ENCODE results near the gene PARD6B.

PARD6B gene

GRCh38 chr20:50729901-50730764 is 1.2 kb upstream of the PARD6B start:
- no peaks in the 10 kb centered on the region for H3K9me2 ChIP-seq (replicated peaks; ENCODE audit: low read depth, low read length)
- H3K9me3 ChIP-seq (ENCODE audit: insufficient read depth, low read depth, low read length): no peaks in the 10 kb centered on the region
- H3F3A ChIP-seq (ENCODE audit: low read depth): no peaks in the 10 kb centered on the region
- TF ChIP-seq EZH2phosphoT487 (IDR thresholded peaks at IDR 0.05; ENCODE audit: borderline replicate concordance): no peak
- TF ChIP-seq, protein P1, sequence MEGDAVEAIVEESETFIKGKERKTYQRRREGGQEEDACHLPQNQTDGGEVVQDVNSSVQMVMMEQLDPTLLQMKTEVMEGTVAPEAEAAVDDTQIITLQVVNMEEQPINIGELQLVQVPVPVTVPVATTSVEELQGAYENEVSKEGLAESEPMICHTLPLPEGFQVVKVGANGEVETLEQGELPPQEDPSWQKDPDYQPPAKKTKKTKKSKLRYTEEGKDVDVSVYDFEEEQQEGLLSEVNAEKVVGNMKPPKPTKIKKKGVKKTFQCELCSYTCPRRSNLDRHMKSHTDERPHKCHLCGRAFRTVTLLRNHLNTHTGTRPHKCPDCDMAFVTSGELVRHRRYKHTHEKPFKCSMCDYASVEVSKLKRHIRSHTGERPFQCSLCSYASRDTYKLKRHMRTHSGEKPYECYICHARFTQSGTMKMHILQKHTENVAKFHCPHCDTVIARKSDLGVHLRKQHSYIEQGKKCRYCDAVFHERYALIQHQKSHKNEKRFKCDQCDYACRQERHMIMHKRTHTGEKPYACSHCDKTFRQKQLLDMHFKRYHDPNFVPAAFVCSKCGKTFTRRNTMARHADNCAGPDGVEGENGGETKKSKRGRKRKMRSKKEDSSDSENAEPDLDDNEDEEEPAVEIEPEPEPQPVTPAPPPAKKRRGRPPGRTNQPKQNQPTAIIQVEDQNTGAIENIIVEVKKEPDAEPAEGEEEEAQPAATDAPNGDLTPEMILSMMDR (conservative IDR thresholded peaks at IDR 0.05; ENCODE audit: low read length): no peak
- H3K27me3 ChIP-seq (ENCODE audit: insufficient read depth, low read length, poor library complexity, severe bottlenecking): no peaks in the 10 kb centered on the region
- no peaks in the 10 kb centered on the region for H3K36me3 ChIP-seq (ENCODE audit: insufficient read depth, low read length)
- H3K4me3 ChIP-seq (ENCODE audit: low read length, poor library complexity, severe bottlenecking): peak overlapping the region; percentile 81
- peaks cover 6% of the 10 kb centered on the region for H4K20me1 ChIP-seq (ENCODE audit: insufficient read depth, low read length, poor library complexity, severe bottlenecking)
- peak overlapping the region; percentile 99 for H2AFZ ChIP-seq (ENCODE audit: low read length)
- H3K4me2 ChIP-seq (ENCODE audit: low read depth, low read length, poor library complexity, severe bottlenecking): peak overlapping the region; percentile 86
- H3K4me1 ChIP-seq (ENCODE audit: insufficient read depth, low read length, poor library complexity, severe bottlenecking): peaks cover 20% of the 10 kb centered on the region
- peak overlapping the region; percentile 66 for H3K9ac ChIP-seq (ENCODE audit: low read depth, low read length, poor library complexity, severe bottlenecking)
- peaks cover 16% of the 10 kb centered on the region; the same call in 1 of the 2 replicates for H3K79me2 ChIP-seq (ENCODE audit: insufficient read depth, low read length)

- peaks cover 20% of the 10 kb centered on the region for H3K4me1 ChIP-seq (ENCODE audit: insufficient read depth, low read length, poor library complexity, severe bottlenecking)
- H3K9me3 ChIP-seq (ENCODE audit: insufficient read depth, low read depth, low read length): no peaks in the 10 kb centered on the region
- H2AFZ ChIP-seq (ENCODE audit: low read length): peak overlapping the region; percentile 99
- H4K20me1 ChIP-seq (ENCODE audit: insufficient read depth, low read length, poor library complexity, severe bottlenecking): peaks cover 6% of the 10 kb centered on the region
- H3K36me3 ChIP-seq (ENCODE audit: insufficient read depth, low read length): no peaks in the 10 kb centered on the region
- no peaks in the 10 kb centered on the region for H3K9me2 ChIP-seq (replicated peaks; ENCODE audit: low read depth, low read length)
- H3K27me3 ChIP-seq (ENCODE audit: insufficient read depth, low read length, poor library complexity, severe bottlenecking): no peaks in the 10 kb centered on the region
- no peaks in the 10 kb centered on the region for H3F3A ChIP-seq (ENCODE audit: low read depth)
- TF ChIP-seq EZH2phosphoT487 (IDR thresholded peaks at IDR 0.05; ENCODE audit: borderline replicate concordance): no peak
- TF ChIP-seq, protein P1 (conservative IDR thresholded peaks at IDR 0.05; ENCODE audit: low read length): no peak
- H3K9ac ChIP-seq (ENCODE audit: low read depth, low read length, poor library complexity, severe bottlenecking): peak overlapping the region; percentile 66
- H3K4me2 ChIP-seq (ENCODE audit: low read depth, low read length, poor library complexity, severe bottlenecking): peak overlapping the region; percentile 86
- H3K4me3 ChIP-seq (ENCODE audit: low read length, poor library complexity, severe bottlenecking): peak overlapping the region; percentile 81
- H3K79me2 ChIP-seq (ENCODE audit: insufficient read depth, low read length): peaks cover 17% of the 10 kb centered on the region; the same call in 1 of the 2 replicates
These were observed 670 bp upstream of the PARD6B start for GRCh38 chr20:50730765-50731054.

- Histone ChIP-seq H3K4me3 (ENCODE audit: low read length, poor library complexity, severe bottlenecking) (peak overlapping the region; percentile 81), H3K4me1 (ENCODE audit: insufficient read depth, low read length, poor library complexity, severe bottlenecking) (peaks cover 20% of the 10 kb centered on the region), H3K27me3 (ENCODE audit: insufficient read depth, low read length, poor library complexity, severe bottlenecking) (no peaks in the 10 kb centered on the region), H3F3A (ENCODE audit: low read depth) (no peaks in the 10 kb centered on the region), H3K79me2 (ENCODE audit: insufficient read depth, low read length) (peaks cover 17% of the 10 kb centered on the region; the same call in 1 of the 2 replicates), H3K9me3 (ENCODE audit: insufficient read depth, low read depth, low read length) (no peaks in the 10 kb centered on the region), H3K9ac (ENCODE audit: low read depth, low read length, poor library complexity, severe bottlenecking) (peak overlapping the region; percentile 70), H4K20me1 (ENCODE audit: insufficient read depth, low read length, poor library complexity, severe bottlenecking) (peaks cover 6% of the 10 kb centered on the region), H3K36me3 (ENCODE audit: insufficient read depth, low read length) (no peaks in the 10 kb centered on the region), H2AFZ (ENCODE audit: low read length) (peak overlapping the region; percentile 83; the same call in 1 of the 2 replicates), H3K9me2 (replicated peaks; ENCODE audit: low read depth, low read length) (no peaks in the 10 kb centered on the region), H3K4me2 (ENCODE audit: low read depth, low read length, poor library complexity, severe bottlenecking) (peak overlapping the region; percentile 90)
- TF ChIP-seq, protein P1 (conservative IDR thresholded peaks at IDR 0.05; ENCODE audit: low read length): no peak
- TF ChIP-seq EZH2phosphoT487 (IDR thresholded peaks at IDR 0.05; ENCODE audit: borderline replicate concordance): no peak
These were observed 730 bp downstream of the PARD6B start for GRCh38 chr20:50731930-50732690.

All from Loucy (cell line).